ENCODE measurements around the gene CACNA1I.
"Not testable (repeated sequence)": the region's sequence is repeated elsewhere in the genome, so short reads cannot be mapped to it uniquely, and the experiment has no call there.

Gene CACNA1I

DNA sequence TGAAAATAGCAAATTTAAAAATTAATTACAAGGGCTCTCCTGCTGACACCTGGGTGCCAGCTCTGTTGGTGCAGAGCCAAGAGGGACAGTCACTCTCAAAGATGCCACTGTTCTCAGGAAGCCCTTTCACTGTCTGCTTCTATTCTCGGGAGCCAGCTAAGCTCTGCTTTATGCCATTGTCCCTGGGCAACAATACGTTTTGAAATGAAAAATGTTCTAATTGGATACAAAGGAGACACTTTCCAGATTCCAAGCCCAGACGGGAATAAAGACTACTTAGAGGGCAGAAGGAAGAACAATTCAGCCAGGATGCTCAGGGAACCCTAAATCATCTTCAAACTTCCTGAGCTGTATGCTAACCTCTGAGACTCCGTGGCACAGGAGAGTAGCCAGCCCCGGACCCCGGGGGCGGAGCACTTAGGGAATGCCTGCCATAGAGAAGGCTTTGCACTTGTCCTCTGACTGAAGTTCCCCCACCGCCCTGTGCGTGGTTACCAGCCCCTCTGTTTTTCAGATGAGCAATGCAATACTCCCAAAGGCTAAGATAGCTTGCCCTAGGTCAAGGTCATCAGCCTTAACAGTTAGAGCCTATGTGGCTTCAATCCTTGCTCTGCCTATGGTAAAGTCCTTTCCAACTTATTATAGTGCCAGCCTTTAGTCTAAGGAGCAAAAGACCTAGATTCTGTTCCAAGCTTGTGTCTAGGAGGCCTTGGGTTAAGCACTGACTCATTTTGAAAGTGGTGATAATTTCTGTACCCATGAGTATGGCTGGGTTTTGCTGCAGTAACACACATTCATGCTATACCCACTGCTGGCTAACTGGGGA, 150.9 kb downstream of the CACNA1I start:
- DNase-seq (ENCODE audit: low read depth) = no peak

DNA sequence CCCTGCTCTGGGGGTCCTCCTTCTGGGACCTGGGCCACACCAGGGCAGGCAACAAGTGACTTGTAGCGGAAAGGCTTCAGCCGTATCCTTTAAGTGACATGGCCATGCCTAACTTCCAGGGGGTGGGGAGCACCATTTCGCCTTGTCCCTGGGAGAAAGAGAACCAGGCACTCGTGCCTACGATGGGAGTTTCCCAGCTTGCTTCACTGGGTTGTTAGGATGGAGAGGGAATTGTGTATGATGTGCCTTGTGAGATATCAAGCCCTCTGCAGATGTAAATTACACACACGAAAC, 151.4 kb downstream of the CACNA1I start:
- no peak for DNase-seq (ENCODE audit: low read depth)

DNA sequence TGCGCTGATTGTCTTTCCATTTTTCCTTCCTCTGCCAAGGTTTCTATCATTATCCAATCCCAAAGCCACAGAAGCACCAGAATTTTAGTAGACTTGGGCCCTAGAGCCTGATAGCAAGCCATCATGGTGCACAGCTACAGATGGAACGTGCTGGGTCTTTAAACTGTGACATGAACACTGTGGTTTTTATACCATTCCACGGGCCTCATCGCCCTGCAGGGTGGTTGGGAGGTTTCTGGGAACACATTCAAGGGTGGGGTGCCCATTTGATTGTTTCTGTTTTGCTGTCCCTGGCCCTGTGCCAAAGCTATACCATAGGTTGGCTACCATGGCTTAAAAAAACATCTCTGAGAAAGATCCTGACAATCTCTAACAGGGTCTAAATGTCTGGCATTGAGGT, 151.9 kb downstream of the CACNA1I start:
- DNase-seq (ENCODE audit: low read depth) = no peak

DNA sequence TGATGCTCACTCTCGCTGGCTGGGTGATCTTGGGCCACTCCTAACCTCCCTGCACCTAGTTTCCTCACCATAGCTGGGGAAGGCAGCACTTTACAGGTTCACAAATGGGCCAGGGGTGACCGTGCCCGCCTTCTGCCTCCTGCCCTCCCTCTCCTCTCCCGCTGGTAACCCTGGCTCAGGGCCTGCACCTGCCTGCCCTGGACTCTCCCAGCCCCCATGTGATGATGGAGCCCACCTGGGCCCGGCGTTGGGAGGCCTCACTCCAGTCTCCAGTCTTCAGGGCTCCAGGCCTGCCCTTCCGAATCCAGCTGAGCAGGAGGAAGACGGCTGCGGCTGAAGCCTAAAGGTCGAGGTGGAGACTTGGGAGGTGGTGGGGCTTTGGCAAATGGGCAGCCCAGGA, 152.9 kb downstream of the CACNA1I start:
- DNase-seq (ENCODE audit: low read depth) = no peak

DNA sequence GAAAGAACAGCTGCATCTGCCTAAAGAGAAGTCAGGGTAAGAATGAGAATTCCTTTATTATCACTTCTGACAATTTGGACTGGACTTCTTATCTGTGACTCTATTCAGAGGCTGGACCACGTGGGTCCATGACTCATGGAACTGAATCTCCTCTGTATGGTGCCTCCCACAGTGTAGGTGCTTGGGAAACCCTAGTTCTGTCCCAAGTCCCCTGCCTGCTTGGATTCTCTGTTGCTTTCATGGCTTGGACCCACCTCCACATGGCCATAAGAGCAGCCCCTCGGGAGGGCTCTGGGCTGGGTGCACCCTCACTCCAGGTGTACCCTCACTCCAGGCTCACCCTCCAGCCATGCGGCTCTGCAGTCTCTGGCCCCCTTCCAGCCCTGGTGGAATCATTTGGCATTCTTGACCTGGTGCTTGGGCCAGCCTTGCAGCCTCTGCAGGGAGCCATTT, 153.4 kb downstream of the CACNA1I start:
- no peak for DNase-seq (ENCODE audit: low read depth)

DNA sequence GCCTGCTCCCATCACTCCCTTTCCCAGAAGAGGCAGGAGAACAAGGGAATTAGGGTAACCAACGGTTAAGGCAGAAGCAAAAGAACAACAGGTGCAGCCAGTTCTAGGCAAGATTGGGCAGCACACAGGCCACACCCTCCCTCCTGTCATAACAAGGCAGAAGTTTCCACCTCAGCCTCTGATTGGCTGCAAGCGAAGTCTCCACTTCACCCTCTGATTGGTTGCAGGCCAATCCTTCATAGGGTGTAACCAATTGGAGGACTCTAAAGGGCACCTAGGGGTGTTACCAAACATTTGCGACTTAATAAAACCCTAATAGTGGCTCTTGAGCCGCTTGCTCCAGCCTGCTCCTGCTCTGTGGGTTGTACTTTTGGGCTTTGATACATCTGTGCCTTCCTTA, 153.8 kb downstream of the CACNA1I start:
- no peak for DNase-seq (ENCODE audit: low read depth)

DNA sequence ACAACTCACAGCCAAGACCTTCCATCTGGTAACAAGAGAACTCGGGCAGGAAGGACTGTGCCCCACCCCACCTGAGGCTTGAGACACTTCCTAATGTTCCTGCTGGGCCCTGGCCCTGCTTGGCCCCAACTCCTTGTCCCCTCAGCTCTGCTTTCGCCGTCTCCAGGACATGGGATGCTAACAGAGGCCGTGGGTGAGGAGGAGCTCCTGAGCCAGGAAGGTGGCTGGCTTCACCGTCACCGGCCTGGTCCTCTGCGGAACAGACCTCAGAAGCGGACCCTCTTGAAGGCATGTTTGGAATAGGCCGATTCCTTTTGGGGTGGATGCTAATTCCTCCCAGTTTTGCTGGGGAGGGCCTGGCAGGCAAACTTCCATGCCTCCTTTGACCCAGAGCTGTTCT, 154.3 kb downstream of the CACNA1I start:
- DNase-seq (ENCODE audit: low read depth) = no peak

DNA sequence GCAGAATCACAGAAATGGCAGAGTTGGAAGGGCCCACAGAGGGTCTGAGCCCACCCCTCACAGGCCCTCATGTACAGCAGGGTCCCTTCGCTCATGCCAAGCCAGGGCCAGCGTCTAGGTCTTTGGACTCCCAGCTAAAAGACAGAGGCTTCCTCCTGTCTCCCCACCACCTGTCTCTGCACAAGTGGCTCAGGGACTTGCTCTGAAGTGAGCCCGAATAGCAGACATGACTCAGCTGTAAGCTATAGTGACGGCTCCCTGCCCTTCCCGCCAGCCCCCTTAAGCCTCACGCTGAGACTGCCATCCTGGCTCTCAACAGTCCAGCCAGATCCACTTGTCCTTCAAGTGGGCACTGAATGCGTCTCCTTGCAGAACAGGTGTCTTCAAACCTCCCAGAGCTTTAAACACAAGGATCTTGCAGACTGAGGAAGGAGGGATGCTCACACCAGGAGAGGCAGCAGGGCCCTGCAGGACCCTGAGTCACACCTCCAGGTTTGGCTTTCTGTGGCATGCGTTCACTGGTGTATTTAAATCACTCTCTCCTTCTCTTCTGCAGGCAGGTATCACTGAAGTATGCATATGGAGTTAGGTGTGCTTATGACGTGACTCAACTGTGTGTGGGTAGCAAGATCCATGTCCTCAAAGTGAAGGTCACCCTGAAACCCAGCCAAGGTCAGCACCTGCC, 154.9 kb downstream of the CACNA1I start:
- DNase-seq (ENCODE audit: low read depth) = no peak

DNA sequence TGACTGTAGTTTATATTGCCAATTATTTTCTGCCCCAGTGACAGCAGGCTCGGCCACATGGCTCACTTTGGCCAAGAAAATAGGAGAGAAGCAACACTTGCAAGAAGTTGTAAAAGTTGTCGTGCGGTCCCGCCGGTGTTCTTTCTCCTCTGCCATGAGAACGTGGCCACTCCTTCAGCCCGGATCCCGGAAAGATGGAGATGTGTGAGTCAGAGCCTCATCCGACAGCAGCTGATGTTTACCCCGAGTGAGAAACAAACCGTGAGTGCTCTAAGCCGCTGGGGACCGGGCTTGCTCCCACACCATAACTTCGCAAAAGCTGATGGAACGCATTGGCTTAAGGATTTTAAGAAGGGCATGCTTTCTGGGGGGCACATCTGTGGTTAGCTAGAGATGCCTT, 157.0 kb downstream of the CACNA1I start:
- no peak for DNase-seq (ENCODE audit: low read depth)

DNA sequence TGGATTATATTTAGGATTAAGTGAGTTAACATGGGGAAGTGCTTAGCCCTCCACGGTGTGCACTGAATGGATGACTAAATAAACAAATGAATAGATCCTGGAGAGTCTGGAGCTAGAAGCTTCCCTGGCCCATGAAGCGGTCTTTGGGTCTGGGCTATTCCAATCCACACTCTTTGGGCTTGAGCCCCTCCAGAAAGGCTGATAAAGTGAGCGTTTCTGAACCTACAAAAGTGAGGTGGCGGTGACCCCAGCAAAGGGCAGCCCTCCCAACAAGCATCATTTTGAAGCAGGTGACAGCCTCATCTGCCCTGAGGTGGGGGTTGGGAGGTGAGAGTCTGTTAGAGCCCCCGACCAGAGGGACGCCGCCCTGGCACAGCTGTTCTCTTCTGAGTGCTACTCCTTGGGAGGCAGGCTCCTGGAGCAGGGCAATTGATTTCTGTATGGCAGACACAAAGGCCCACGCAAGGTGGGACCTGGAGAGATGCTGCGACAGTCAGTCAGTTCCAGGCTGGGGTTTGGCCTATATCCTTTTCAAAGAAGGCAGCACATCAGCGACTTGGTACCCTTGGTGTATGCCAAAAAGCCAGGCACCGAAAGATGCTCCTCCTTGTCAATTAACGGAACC, 157.8 kb downstream of the CACNA1I start:
- no peak for DNase-seq (ENCODE audit: low read depth)

DNA sequence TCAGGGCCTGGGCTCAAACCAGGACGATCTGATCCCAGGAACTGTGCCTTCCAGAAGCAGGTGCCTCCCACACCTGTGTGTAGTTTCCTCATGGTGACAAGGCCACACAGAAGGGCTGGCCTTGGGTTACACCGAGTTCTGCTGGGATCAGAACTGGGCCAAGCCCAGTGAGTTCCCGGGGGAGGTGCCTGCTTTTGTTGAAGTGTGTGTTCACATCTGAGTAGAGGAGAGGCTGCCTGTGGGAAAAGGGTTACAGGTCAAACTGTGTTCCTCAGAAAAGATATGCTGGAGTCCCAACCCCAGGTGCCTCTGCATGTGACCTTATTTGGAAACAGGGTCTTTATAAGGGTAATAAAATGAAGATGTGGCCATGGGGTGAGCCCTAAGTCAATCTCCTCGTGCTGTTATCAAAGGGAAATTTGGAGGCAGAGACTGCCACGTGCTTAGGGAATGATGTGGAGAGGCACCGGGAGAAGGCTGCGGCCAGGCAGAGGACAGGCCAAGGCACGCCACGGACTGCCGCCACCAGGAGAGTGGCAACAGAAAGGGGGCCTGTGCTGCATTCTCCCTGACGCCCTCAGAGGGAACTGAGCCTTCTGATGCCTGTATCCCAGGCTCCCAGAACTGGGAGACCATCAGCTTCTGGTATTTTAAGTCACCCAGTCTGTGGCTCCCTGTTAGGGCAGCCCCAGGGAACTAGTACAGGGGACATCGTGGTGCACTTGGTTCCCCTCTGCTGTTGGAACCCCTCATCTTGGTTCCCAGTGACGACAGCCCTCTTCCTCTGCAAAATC, 158.8 kb downstream of the CACNA1I start:
- no peak for DNase-seq (ENCODE audit: low read depth)

DNA sequence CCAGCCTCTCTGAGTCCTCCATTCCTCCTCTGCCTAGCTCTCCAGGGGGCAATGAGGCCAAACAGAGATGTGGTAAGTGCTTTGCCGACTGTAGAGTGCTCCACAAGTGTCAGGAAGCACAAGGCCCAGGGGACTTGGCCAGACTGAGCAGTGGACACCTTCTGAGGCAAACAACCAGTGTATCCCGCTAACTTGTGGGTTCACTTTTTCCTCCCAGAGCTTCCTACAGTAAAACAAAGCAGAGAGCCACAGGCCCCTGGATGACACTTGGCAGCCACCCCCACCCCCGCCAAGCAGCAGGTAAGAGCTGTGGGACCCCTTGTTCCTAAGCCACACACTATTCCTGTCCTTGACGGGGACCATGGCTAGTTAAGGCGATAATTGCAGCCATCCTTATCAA, 160.9 kb downstream of the CACNA1I start:
- no peak for DNase-seq (ENCODE audit: low read depth)

DNA sequence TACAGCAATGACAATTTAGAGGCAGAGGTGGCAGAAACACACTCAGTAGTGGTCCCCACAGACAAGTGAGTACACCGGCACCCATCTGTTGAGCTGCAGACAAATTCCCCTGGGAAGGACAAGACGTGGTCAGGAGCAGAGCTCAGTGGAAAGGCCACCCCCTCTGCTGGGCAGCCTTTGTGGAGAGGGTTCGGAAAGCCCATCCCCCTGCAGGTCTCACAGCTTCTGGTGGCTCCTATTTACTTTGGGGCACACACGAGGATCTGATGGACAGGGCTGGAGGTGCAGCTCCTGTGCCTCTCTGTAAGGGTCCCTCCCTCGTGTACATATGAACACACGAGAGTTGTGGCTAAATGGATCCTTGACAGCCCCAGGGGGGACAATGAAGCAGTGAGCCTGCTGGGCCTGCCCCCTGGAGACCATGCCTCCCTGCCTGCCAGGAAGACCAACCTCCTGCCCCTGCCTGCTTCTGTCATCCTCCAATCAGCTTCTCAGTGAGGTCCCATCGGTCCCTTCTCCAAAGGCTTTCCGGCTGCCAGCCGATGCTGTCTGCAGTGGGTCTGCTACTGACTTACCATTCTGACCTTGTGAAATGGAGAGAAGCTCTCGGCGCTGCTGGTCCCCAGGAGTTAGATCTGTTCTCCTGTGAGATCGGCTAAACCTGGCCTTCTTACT, 161.5 kb downstream of the CACNA1I start:
- DNase-seq (ENCODE audit: low read depth) = no peak

DNA sequence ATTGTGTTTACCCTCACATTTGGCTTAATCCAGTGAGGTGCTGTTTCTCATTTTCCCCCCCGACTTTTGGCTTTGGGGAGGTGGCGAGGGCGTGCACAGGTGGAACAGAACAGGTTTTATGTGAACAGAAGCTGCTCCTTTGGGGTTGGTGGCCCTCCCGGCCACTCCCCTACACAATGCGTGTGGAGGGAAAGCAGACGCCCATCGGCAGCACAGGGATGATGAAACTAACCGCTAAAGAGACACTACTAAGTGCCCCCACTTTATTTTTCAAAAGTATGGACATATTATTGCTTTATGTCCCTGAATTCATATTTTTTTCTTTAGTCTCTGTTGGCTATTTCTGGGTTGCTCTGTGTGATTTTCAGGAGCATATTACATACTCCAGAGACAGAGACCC, 162.1 kb downstream of the CACNA1I start:
- DNase-seq (ENCODE audit: low read depth) = no peak

DNA sequence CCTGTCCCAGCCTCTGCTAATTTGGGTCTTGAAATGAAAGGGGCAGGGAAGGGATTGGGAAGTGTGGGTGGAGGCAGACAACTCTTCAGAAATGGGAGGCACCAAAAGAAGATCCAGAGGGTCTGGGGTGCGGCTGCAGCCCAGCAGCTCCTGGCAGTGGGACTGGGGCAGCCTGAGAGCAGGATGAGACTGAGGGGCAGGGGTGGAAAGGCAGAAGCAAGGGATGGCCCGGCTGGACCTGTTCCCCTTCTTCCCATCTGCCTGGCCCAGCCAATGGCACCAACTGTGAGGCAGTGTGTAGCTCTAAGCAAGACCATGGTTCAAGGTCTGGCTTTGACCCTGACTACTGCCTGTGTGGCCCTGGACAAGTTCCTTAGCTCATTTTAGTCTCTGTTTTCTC, 162.6 kb downstream of the CACNA1I start:
- no peak for DNase-seq (ENCODE audit: low read depth)

DNA sequence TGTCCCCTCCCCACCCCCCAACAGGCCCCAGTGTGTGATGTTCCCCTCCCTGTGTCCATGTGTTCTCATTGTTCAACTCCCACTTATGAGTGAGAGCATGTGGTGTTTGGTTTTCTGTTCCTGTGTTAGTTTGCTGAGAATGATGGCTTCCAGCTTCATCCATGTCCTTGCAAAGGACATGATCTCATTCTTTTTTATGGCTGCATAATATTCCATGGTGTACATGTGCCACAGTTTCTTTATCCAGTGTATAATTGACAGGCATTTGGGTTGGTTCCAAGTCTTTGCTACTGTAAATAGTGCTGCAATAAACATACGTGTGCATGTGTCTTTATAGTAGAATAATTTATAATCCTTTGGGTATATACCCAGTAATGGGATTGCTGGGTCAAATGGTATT, 163.5 kb downstream of the CACNA1I start:
- not testable (repeated sequence) for DNase-seq (ENCODE audit: low read depth)

DNA sequence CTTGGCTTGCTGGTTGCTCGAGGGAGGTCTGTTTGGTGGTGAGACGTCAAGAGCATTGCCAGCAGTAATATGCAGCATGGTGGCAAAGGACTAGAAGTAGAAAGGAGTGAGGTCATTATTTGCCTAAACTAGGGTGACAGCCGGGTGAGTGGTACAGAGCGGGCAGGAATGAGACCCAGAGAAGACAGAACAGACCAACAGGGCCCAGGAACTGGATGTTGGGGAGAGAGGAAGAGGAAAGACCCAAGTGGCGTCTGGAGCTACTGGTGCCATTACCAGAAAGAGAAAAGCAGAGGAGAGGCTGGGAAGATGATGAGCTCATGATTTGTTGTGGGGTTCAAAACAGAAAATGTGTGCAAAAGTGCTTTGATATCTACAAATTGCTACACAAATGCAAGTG, 164.3 kb downstream of the CACNA1I start:
- no peak for DNase-seq (ENCODE audit: low read depth)

DNA sequence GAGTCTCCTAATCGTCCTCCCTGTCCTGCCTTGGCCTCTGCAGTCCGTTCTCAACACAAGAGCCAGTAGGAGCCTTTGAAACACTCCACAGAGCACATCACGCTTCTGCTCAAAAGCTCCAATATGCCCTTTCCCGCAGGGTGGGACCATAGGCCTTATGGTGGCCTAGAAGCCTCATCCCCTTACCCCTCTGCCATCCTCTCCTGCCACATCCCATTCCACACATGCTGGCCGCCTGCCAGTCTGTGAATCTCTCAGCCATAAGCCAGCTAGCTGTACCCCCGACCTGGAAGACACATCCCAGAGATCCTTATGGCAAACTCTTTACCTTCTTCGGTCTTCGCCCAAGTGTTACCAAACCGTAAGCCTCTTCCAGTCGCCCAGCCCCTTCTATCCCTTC, 165.2 kb downstream of the CACNA1I start:
- DNase-seq (ENCODE audit: low read depth) = no peak

DNA sequence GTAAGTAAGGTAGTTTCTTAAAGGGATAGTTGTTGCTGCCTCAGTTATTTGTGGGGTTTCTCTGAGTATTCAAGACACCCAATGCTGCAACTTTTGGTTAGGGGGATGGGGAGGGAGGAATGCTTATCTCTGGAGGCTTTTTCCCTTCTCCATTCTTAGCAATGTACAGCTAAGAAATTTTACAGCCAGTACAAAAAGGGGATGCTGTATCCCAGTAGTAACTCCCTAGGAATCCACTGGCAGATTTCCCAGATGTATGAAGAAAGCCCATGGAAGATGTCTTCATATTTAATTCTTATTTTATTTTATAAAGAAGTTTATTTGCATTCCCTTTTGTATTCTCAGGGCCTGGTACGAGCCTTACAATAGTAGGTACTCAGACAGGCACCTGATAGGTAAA, 168.2 kb downstream of the CACNA1I start:
- no peak for DNase-seq (ENCODE audit: low read depth)

All from stimulated activated CD8-positive, alpha-beta memory T cell treated with anti-CD3 and anti-CD28 coated beads, Interleukin-15, amount 100 ng/mL, for 1 hour (primary cell).